Activated effector memory CD4-positive, alpha-beta T cell treated with anti-CD3 and anti-CD28 coated beads, Interleukin-2, amount 50 U/mL, for 16 hours (primary cell): Measurements from ENCODE around the gene PLEKHA6.

Experiments
- DNase-seq: peaks from one replicate; pipeline ENCODE4 v3.0.0-alpha.2; 2020

Gene PLEKHA6

GRCh38 chr1:204282761-204283221 is 76.9 kb downstream of the PLEKHA6 start:
- DNase-seq = no peak

GRCh38 chr1:204280099-204280961 is 79.4 kb downstream of the PLEKHA6 start:
- no peak for DNase-seq

- DNase-seq = no peak
These were observed 80.8 kb downstream of the PLEKHA6 start for GRCh38 chr1:204278958-204279357.

GRCh38 chr1:204278251-204278650 is 81.5 kb downstream of the PLEKHA6 start:
- DNase-seq = no peak

GRCh38 chr1:204277563-204278219 is 82.0 kb downstream of the PLEKHA6 start:
- no peak for DNase-seq

GRCh38 chr1:204275695-204276370 is 83.9 kb downstream of the PLEKHA6 start:
- DNase-seq = no peak

GRCh38 chr1:204274446-204274845 is 85.3 kb downstream of the PLEKHA6 start:
- no peak for DNase-seq

- DNase-seq = no peak
These were observed 87.2 kb downstream of the PLEKHA6 start for GRCh38 chr1:204272505-204272904.

- no peak for DNase-seq
These were observed 87.8 kb downstream of the PLEKHA6 start for GRCh38 chr1:204271970-204272369.

- DNase-seq = no peak
These were observed 91.6 kb downstream of the PLEKHA6 start for GRCh38 chr1:204268101-204268500.

GRCh38 chr1:204267191-204267601 is 92.5 kb downstream of the PLEKHA6 start:
- no peak for DNase-seq

GRCh38 chr1:204266504-204267034 is 93.2 kb downstream of the PLEKHA6 start:
- no peak for DNase-seq

- DNase-seq = no peak
These were observed 94.1 kb downstream of the PLEKHA6 start for GRCh38 chr1:204265665-204266064.

GRCh38 chr1:204264805-204265204 is 94.9 kb downstream of the PLEKHA6 start:
- DNase-seq = no peak

GRCh38 chr1:204263254-204263910 is 96.3 kb downstream of the PLEKHA6 start:
- DNase-seq = no peak

- no peak for DNase-seq
These were observed 97.0 kb downstream of the PLEKHA6 start for GRCh38 chr1:204262506-204263253.

- no peak for DNase-seq
These were observed 97.8 kb downstream of the PLEKHA6 start for GRCh38 chr1:204261746-204262505.

- DNase-seq = no peak
These were observed 98.5 kb downstream of the PLEKHA6 start for GRCh38 chr1:204261266-204261665.

- no peak for DNase-seq
These were observed 99.0 kb downstream of the PLEKHA6 start for GRCh38 chr1:204260601-204261197.

GRCh38 chr1:204259782-204260181 is 99.9 kb downstream of the PLEKHA6 start:
- no peak for DNase-seq

GRCh38 chr1:204259196-204259595 is 100.5 kb downstream of the PLEKHA6 start:
- no peak for DNase-seq
